KG1 (cell line): ENCODE measurements around the gene RBBP5.
"Not testable (repeated sequence)": the region's sequence is repeated elsewhere in the genome, so short reads cannot be mapped to it uniquely, and the experiment has no call there.

ENCODE experiments used
- DNase-seq: peaks from one replicate; lab custom pipeline; 2025; lab: John Stamatoyannopoulos, UW

Gene RBBP5

GRCh38 chr1:205121660-205122488 lies at the start of gene RBBP5:
RBBP5 (minus strand) TSS chr1:205121978; CDS start chr1:205121873, 105 bp downstream.
- DNase-seq, result peak; percentile 90

GRCh38 chr1:205171369-205171768 lies 49.6 kb upstream of the RBBP5 start:
- no peak for DNase-seq

- no peak for DNase-seq
Observed at GRCh38 chr1:205170532-205171269, 48.9 kb upstream of the RBBP5 start.

GRCh38 chr1:205169248-205169647 lies 47.5 kb upstream of the RBBP5 start:
- no peak for DNase-seq

GRCh38 chr1:205168291-205168690 lies 46.5 kb upstream of the RBBP5 start:
- DNase-seq, result no peak

GRCh38 chr1:205162301-205162700 lies 40.5 kb upstream of the RBBP5 start:
- DNase-seq, result no peak

GRCh38 chr1:205161076-205161475 lies 39.3 kb upstream of the RBBP5 start:
- DNase-seq, result no peak

GRCh38 chr1:205158048-205158616 lies 36.4 kb upstream of the RBBP5 start:
- no peak for DNase-seq

GRCh38 chr1:205155665-205156377 lies 34.0 kb upstream of the RBBP5 start:
- DNase-seq, result not testable (repeated sequence)

GRCh38 chr1:205152505-205152904 lies 30.7 kb upstream of the RBBP5 start:
- DNase-seq, result no peak

GRCh38 chr1:205150651-205151428 lies 29.1 kb upstream of the RBBP5 start:
- no peak for DNase-seq

GRCh38 chr1:205147191-205147835 lies 25.5 kb upstream of the RBBP5 start:
- DNase-seq, result no peak

- no peak for DNase-seq
Observed at GRCh38 chr1:205144751-205145150, 23.0 kb upstream of the RBBP5 start.

- DNase-seq, result no peak
Observed at GRCh38 chr1:205144046-205144720, 22.4 kb upstream of the RBBP5 start.

GRCh38 chr1:205142102-205142469 lies 20.3 kb upstream of the RBBP5 start:
- DNase-seq, result no peak

- DNase-seq, result peak; percentile 51
Observed at GRCh38 chr1:205141236-205142101, 19.7 kb upstream of the RBBP5 start.

GRCh38 chr1:205140113-205140512 lies 18.3 kb upstream of the RBBP5 start:
- no peak for DNase-seq

GRCh38 chr1:205137901-205138300 lies 16.1 kb upstream of the RBBP5 start:
- DNase-seq, result no peak

- no peak for DNase-seq
Observed at GRCh38 chr1:205133287-205133686, 11.5 kb upstream of the RBBP5 start.
